ENCODE data around the gene NAA10.

The NAA10 gene

GRCh38 chrX:153944140-153944799 lies 9.4 kb upstream of the NAA10 start, which contains the start of gene RENBP:
RENBP (minus strand) TSS chrX:153944643; CDS start chrX:153944610, 33 bp downstream.
- Histone ChIP-seq H3K27me3 (replicated peaks; ENCODE audit: control insufficient read depth, insufficient read depth, low read length) (no peaks in the 10 kb centered on the region), H3K36me3 (ENCODE audit: control insufficient read depth, insufficient read depth, low read length) (peaks cover 1% of the 10 kb centered on the region; the same call in 1 of the 2 replicates), H3K4me3 (replicated peaks; ENCODE audit: low read depth, low read length) (no peak within 1 kb of the TSS)
- TF ChIP-seq CTCF (IDR thresholded peaks at IDR 0.05; ENCODE audit: insufficient read depth, low read length, poor library complexity, severe bottlenecking), result no peak
- DNase-seq (ENCODE audit: extremely low read depth, insufficient read length), result no peak

GRCh38 chrX:153941336-153942252 lies 6.8 kb upstream of the NAA10 start:
- H3K36me3 ChIP-seq (ENCODE audit: control insufficient read depth, insufficient read depth, low read length), result no peaks in the 10 kb centered on the region
- no peak for DNase-seq (ENCODE audit: extremely low read depth, insufficient read length)
- H3K27me3 ChIP-seq (replicated peaks; ENCODE audit: control insufficient read depth, insufficient read depth, low read length), result no peaks in the 10 kb centered on the region
- no peak overlapping the region for H3K4me3 ChIP-seq (replicated peaks; ENCODE audit: low read depth, low read length)
- no peak for TF ChIP-seq CTCF (IDR thresholded peaks at IDR 0.05; ENCODE audit: insufficient read depth, low read length, poor library complexity, severe bottlenecking)

DNA sequence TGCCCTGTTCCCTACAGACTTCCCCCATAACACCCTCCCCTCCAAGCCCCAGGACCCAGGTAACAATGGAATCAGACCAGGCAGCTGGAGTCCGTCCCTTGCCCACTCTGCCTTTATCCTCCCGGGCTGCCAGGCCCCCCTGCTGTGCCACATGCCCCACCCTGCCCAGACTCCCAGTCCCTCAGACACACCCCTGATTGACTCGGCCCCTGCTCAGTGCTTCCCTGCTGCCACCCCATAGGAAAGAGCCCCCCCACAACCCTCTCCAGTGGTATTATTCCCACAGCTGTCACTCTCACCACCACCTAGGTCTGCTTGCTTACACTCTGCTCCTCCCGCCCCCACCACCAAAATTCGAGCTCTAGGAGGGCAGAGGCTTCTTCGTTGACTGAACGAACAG lies 4.7 kb upstream of the NAA10 start:
- Histone ChIP-seq H3K36me3 (ENCODE audit: control insufficient read depth, insufficient read depth, low read length) (no peaks in the 10 kb centered on the region), H3K4me3 (replicated peaks; ENCODE audit: low read depth, low read length) (no peak overlapping the region), H3K27me3 (replicated peaks; ENCODE audit: control insufficient read depth, insufficient read depth, low read length) (no peaks in the 10 kb centered on the region)
- no peak for TF ChIP-seq CTCF (IDR thresholded peaks at IDR 0.05; ENCODE audit: insufficient read depth, low read length, poor library complexity, severe bottlenecking)
- DNase-seq (ENCODE audit: extremely low read depth, insufficient read length), result no peak

GRCh38 chrX:153938226-153938786 lies 3.5 kb upstream of the NAA10 start:
- no peak overlapping the region for H3K4me3 ChIP-seq (replicated peaks; ENCODE audit: low read depth, low read length)
- DNase-seq (ENCODE audit: extremely low read depth, insufficient read length), result no peak
- no peak for TF ChIP-seq CTCF (IDR thresholded peaks at IDR 0.05; ENCODE audit: insufficient read depth, low read length, poor library complexity, severe bottlenecking)
- no peaks in the 10 kb centered on the region for H3K27me3 ChIP-seq (replicated peaks; ENCODE audit: control insufficient read depth, insufficient read depth, low read length)
- H3K36me3 ChIP-seq (ENCODE audit: control insufficient read depth, insufficient read depth, low read length), result no peaks in the 10 kb centered on the region

GRCh38 chrX:153937056-153937455 lies 2.2 kb upstream of the NAA10 start:
- DNase-seq (ENCODE audit: extremely low read depth, insufficient read length), result no peak
- H3K4me3 ChIP-seq (replicated peaks; ENCODE audit: low read depth, low read length), result no peak overlapping the region
- TF ChIP-seq CTCF (IDR thresholded peaks at IDR 0.05; ENCODE audit: insufficient read depth, low read length, poor library complexity, severe bottlenecking), result no peak
- no peaks in the 10 kb centered on the region for H3K36me3 ChIP-seq (ENCODE audit: control insufficient read depth, insufficient read depth, low read length)
- H3K27me3 ChIP-seq (replicated peaks; ENCODE audit: control insufficient read depth, insufficient read depth, low read length), result no peaks in the 10 kb centered on the region

Measured in GM06990 (cell line).